ENCODE results near the gene RPS6KL1. TPM values are rescaled to one million over a fixed set of nuclear protein-coding genes. Genes with fewer than 3 reads are reported as not detected.
A peak's percentile ranks its signal among the peaks of the same experiment; 100 is the strongest.

Gene RPS6KL1
- total RNA-seq, 1 experiment from 2014 or later, result 0.80 TPM

DNA sequence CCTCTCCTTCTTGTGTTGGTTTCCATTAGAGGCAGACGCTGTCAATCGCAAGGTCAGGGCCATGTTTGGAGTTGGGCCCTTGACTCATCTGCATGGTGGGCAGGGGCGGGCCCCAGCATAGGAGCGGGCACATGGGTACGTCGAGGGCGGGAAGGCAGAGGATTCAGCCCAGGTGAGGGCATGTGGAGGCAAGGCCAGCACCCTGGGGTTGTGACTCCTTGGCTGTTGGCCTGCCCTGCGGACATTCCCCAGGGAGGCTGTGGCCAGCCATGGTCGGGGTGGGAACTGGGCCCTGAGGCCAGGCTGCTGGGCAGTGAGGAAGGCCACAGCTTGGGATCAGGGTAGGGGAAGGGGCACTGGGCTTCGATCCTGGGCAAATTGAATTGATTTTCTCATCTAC is 10.3 kb downstream of the RPS6KL1 start:
- no peak for DNase-seq (ENCODE audit: low read depth)

- no peak for DNase-seq (ENCODE audit: low read depth)
Observed at GRCh38 chr14:74912111-74912510, 10.9 kb downstream of the RPS6KL1 start.

GRCh38 chr14:74911704-74912103 is 11.4 kb downstream of the RPS6KL1 start:
- no peak for DNase-seq (ENCODE audit: low read depth)

GRCh38 chr14:74911221-74911620 is 11.8 kb downstream of the RPS6KL1 start:
- DNase-seq (ENCODE audit: low read depth), result no peak

- no peak for DNase-seq (ENCODE audit: low read depth)
Observed at GRCh38 chr14:74910556-74910955, 12.5 kb downstream of the RPS6KL1 start.

GRCh38 chr14:74909911-74910310 is 13.1 kb downstream of the RPS6KL1 start:
- DNase-seq (ENCODE audit: low read depth), result no peak

DNA sequence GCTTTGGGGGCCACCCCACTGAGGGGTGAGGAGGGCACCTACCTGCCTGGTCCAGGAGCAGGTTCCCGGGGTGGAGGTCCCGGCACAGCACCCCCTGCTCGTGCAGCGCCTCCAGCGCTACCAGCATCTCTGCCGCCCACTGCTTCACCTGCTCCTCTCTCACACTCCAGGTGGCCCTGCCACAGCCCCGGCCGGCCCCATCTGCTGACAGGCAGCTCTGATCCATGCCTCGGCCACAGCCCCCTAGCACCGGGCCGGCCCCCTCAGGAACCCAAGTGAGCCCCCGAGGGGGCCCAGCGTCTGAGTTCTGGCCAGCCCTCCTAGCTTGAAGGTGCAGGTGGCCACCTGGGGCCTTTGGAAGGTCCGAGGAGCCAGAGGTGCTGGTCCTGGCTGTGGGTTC is 13.6 kb downstream of the RPS6KL1 start:
- no peak for DNase-seq (ENCODE audit: low read depth)

DNA sequence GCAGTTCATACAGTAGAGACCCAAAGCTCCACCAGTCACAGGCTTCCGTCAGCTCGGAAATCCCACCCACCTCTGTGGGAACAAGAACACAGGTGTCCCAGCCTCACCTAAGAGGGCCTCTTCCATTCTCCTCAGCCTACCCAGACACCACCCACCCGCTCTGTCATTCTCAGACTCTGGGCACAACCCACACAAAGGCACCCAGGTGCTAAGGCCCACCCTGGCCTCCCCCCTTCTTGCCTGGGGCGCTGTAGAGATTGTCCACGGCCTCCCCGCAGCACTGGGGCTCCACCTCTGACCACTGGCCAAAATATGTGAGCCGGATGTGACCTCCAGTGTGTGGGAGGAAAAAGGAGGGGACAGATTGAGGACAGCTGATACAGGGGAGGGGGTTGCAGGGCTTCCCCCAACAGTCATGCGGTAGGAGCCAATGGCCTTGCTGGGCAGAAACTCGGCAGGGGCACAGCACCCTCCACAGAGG is 14.2 kb downstream of the RPS6KL1 start:
- DNase-seq (ENCODE audit: low read depth), result no peak

DNA sequence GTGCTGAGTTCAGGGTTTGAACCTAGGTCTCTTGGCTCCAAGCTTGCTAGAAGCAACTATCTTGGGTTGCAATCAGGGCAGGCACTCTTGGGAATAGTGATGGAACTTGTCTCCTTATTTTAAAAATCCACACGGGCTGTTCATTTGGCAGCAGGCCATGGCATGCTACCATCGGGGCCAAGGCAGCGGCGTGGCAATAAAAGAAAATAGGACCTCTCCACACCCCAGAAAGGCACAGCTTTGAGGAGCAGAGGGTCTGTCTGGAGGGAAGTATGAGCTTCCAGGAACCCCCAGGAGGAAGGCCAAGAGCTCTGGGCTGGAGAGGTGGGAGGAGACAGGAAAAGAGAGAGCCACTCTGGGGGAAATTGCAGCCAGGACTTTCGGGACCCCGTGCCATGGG is 15.3 kb downstream of the RPS6KL1 start:
- DNase-seq (ENCODE audit: low read depth), result no peak

GRCh38 chr14:74906925-74907521 is 16.0 kb downstream of the RPS6KL1 start:
- DNase-seq (ENCODE audit: low read depth), result peak; percentile 51

- DNase-seq (ENCODE audit: low read depth), result peak; percentile 40
Observed at GRCh38 chr14:74905595-74906142, 17.4 kb downstream of the RPS6KL1 start.

GRCh38 chr14:74904635-74905503 is 18.2 kb downstream of the RPS6KL1 start:
- no peak for DNase-seq (ENCODE audit: low read depth)

- no peak for DNase-seq (ENCODE audit: low read depth)
Observed at GRCh38 chr14:74902941-74903705, 19.9 kb downstream of the RPS6KL1 start.

GRCh38 chr14:74898694-74899093 is 24.4 kb downstream of the RPS6KL1 start:
- no peak for DNase-seq (ENCODE audit: low read depth)

DNA sequence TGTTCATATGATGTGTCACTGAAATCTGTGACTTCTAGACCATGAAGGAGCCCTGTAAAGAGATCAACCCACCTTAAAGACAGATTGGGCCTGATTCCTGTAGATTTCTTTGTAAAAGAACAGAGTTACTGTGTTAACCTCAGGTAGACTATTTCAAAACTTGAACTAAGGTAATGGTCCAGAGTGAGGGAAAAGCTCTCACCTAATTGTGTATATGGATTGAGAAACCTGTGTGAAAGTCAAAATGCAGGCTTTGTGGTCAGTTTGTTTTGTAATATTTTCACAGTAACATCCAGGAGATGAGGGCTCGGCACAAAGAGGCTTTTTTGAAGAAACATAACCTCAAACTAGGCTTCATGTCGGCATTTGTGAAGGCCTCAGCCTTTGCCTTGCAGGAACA is 25.0 kb downstream of the RPS6KL1 start:
- no peak for DNase-seq (ENCODE audit: low read depth)

DNA sequence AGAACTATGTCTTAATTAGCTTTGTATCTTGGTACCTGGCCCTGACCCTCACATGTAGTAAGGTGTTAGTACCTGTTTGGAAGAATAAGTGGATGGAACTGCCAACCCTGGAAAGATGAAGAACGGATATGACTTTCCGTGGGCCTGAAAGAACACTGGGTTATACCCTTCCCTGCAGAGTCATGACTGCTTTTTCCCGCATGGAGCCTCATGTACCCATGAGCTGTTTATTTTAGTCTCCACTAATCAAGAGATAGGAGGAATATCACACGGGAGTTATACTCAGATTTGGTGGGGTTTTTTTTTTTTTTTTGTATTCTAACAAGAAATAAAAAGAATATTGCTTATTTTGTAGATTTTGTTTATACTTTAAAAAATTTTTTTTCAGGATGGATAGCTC is 25.4 kb downstream of the RPS6KL1 start:
- DNase-seq (ENCODE audit: low read depth), result no peak

- DNase-seq (ENCODE audit: low read depth), result no peak
Observed at GRCh38 chr14:74896400-74896799, 26.7 kb downstream of the RPS6KL1 start.

DNA sequence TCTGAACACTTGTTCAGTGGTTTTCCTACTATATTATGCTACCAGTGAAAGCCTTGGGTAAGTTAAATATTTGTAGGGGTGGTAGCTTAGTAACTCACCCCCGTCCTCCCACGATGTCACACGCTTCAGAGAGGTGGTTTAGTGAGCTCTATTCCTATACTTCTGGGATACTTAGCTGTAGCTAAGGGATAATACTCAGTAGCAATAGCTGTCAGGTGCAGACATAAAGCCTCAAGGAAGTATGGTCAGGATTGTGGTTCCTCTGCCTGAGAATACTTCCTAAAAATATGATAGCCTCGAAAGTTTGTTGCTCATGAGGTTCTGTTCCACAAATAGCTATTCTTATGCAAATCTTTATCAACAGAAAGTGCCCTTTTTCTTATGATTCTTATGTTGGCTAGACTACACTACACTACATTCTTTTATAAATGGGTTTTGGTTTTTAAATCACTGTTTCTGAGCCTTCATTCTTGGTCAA is 29.4 kb downstream of the RPS6KL1 start:
- no peak for DNase-seq (ENCODE audit: low read depth)

DNA sequence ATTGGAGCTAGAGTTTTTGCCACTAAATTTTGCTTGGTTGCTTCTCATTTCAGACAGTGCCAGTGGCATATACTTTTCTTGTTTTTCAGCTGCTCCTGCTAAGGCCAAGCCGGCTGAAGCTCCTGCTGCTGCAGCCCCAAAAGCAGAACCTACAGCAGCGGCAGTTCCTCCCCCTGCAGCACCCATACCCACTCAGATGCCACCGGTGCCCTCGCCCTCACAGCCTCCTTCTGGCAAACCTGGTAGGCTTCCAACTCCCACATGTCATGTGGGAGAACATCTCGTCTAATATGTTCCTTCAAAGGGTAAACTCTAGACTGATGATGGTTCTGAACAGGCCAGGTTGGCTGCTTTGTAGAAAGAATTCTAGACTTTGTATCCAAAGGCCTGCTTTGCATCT is 30.3 kb downstream of the RPS6KL1 start:
- DNase-seq (ENCODE audit: low read depth), result no peak

- peak; percentile 67 for DNase-seq (ENCODE audit: low read depth)
Observed at GRCh38 chr14:74891870-74892269, 31.2 kb downstream of the RPS6KL1 start.

- no peak for DNase-seq (ENCODE audit: low read depth)
Observed at GRCh38 chr14:74890262-74890661, 32.8 kb downstream of the RPS6KL1 start.
